Measurements from ENCODE around the gene ENOPH1.

Gene ENOPH1

DNA sequence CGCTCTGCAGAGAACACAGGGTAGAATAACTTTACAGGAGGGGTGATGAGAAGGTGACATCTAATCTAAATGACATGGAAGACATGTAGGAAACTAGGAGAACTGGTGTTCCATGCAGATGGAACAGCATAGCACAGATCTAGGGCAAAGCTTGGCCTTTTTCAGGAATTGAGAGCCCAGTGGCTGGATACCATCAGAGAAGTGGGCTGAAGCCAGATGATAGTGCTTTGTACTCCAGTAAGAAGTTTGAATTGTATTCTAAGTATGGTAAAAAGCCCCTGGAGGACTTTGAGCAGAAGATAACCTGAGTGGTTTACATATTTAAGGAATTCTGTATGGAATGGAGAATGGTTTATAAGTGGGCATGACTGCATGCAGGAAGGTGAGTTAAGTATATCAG lies 32.8 kb downstream of the ENOPH1 start (continued):
- TF ChIP-seq, protein P1, sequence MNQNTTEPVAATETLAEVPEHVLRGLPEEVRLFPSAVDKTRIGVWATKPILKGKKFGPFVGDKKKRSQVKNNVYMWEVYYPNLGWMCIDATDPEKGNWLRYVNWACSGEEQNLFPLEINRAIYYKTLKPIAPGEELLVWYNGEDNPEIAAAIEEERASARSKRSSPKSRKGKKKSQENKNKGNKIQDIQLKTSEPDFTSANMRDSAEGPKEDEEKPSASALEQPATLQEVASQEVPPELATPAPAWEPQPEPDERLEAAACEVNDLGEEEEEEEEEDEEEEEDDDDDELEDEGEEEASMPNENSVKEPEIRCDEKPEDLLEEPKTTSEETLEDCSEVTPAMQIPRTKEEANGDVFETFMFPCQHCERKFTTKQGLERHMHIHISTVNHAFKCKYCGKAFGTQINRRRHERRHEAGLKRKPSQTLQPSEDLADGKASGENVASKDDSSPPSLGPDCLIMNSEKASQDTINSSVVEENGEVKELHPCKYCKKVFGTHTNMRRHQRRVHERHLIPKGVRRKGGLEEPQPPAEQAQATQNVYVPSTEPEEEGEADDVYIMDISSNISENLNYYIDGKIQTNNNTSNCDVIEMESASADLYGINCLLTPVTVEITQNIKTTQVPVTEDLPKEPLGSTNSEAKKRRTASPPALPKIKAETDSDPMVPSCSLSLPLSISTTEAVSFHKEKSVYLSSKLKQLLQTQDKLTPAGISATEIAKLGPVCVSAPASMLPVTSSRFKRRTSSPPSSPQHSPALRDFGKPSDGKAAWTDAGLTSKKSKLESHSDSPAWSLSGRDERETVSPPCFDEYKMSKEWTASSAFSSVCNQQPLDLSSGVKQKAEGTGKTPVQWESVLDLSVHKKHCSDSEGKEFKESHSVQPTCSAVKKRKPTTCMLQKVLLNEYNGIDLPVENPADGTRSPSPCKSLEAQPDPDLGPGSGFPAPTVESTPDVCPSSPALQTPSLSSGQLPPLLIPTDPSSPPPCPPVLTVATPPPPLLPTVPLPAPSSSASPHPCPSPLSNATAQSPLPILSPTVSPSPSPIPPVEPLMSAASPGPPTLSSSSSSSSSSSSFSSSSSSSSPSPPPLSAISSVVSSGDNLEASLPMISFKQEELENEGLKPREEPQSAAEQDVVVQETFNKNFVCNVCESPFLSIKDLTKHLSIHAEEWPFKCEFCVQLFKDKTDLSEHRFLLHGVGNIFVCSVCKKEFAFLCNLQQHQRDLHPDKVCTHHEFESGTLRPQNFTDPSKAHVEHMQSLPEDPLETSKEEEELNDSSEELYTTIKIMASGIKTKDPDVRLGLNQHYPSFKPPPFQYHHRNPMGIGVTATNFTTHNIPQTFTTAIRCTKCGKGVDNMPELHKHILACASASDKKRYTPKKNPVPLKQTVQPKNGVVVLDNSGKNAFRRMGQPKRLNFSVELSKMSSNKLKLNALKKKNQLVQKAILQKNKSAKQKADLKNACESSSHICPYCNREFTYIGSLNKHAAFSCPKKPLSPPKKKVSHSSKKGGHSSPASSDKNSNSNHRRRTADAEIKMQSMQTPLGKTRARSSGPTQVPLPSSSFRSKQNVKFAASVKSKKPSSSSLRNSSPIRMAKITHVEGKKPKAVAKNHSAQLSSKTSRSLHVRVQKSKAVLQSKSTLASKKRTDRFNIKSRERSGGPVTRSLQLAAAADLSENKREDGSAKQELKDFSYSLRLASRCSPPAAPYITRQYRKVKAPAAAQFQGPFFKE (tag by site-specific recombination; IDR thresholded peaks at IDR 0.05; ENCODE audit: borderline replicate concordance): no peak
- TF ChIP-seq ZNF112 (tag by site-specific recombination; IDR thresholded peaks at IDR 0.05) (no peak), ZFP3 (tag by site-specific recombination; IDR thresholded peaks at IDR 0.05; ENCODE audit: low read depth) (no peak), ZNF529 (tag by site-specific recombination; IDR thresholded peaks at IDR 0.05; ENCODE audit: insufficient replicate concordance) (no peak), KLF1 (tag by site-specific recombination; IDR thresholded peaks at IDR 0.05) (no peak), GLI4 (tag by site-specific recombination; IDR thresholded peaks at IDR 0.05) (no peak), ZNF664 (tag by site-specific recombination; IDR thresholded peaks at IDR 0.05) (no peak), KLF10 (tag by site-specific recombination; IDR thresholded peaks at IDR 0.05) (no peak), ZNF175 (tag by site-specific recombination; IDR thresholded peaks at IDR 0.05) (no peak)
- TF ChIP-seq, protein P2, sequence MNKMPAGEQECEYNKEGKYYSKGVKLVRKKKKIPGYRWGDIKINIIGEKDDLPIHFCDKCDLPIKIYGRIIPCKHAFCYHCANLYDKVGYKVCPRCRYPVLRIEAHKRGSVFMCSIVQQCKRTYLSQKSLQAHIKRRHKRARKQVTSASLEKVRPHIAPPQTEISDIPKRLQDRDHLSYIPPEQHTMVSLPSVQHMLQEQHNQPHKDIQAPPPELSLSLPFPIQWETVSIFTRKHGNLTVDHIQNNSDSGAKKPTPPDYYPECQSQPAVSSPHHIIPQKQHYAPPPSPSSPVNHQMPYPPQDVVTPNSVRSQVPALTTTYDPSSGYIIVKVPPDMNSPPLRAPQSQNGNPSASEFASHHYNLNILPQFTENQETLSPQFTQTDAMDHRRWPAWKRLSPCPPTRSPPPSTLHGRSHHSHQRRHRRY (tag by site-specific recombination; IDR thresholded peaks at IDR 0.05): no peak
- TF ChIP-seq, protein P3, sequence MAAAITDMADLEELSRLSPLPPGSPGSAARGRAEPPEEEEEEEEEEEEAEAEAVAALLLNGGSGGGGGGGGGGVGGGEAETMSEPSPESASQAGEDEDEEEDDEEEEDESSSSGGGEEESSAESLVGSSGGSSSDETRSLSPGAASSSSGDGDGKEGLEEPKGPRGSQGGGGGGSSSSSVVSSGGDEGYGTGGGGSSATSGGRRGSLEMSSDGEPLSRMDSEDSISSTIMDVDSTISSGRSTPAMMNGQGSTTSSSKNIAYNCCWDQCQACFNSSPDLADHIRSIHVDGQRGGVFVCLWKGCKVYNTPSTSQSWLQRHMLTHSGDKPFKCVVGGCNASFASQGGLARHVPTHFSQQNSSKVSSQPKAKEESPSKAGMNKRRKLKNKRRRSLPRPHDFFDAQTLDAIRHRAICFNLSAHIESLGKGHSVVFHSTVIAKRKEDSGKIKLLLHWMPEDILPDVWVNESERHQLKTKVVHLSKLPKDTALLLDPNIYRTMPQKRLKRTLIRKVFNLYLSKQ (tag by site-specific recombination; IDR thresholded peaks at IDR 0.05; ENCODE audit: borderline replicate concordance): no peak
- TF ChIP-seq, protein P4, sequence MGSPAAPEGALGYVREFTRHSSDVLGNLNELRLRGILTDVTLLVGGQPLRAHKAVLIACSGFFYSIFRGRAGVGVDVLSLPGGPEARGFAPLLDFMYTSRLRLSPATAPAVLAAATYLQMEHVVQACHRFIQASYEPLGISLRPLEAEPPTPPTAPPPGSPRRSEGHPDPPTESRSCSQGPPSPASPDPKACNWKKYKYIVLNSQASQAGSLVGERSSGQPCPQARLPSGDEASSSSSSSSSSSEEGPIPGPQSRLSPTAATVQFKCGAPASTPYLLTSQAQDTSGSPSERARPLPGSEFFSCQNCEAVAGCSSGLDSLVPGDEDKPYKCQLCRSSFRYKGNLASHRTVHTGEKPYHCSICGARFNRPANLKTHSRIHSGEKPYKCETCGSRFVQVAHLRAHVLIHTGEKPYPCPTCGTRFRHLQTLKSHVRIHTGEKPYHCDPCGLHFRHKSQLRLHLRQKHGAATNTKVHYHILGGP (tag by site-specific recombination; IDR thresholded peaks at IDR 0.05): no peak

DNA sequence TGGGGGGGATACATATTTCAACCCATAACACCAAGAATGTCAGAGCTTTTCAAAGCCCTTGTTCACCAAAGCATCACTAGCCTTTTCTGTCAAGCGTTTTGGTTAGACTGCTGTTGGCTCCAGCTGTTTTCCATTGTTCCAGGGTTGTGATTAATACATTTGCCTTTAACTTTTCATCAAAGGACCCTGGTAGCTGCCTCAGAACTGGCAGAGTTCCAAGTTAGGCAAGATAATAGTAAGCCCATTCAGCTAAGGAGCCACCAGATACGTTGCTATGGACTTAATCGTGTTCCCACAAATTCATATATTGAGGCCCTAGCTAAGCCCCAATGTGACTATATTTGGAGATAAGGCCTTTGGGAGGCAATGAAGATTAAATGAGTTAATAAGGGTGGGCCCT lies 37.1 kb downstream of the ENOPH1 start:
- H3K9me3 ChIP-seq (ENCODE audit: control insufficient read depth, insufficient read depth, low read depth, low read length): no peaks in the 10 kb centered on the region
- no peak for TF ChIP-seq ZXDB (tag by site-specific recombination; IDR thresholded peaks at IDR 0.05)
- TF ChIP-seq ZNF707 (tag by site-specific recombination; IDR thresholded peaks at IDR 0.05): no peak
- no peak for TF ChIP-seq SCRT2 (tag by site-specific recombination; IDR thresholded peaks at IDR 0.05)
- no peak for TF ChIP-seq ZNF626 (tag by site-specific recombination; IDR thresholded peaks at IDR 0.05)
- no peak for TF ChIP-seq GLIS2 (tag by site-specific recombination; IDR thresholded peaks at IDR 0.05)
- no peak for TF ChIP-seq ZNF157 (tag by site-specific recombination; IDR thresholded peaks at IDR 0.05)
- CTCF ChIA-PET: no interaction called here
- POLR2A ChIA-PET: no interaction called here
- peaks cover 0 to 14% of the 10 kb centered on the region in 2 experiments; a peak in 2 of 3 replicates for H3K36me3 ChIP-seq (ENCODE audit: control insufficient read depth in 2 of 2, insufficient read depth in 1 of 2, low read length in 2 of 2)
- no peak overlapping the region for H3K27ac ChIP-seq (ENCODE audit: extremely low read depth, low read depth, low read length)
- no peak overlapping the region for H3K4me3 ChIP-seq (ENCODE audit: low read depth, low read length)
- no peaks in the 10 kb centered on the region for H3K4me1 ChIP-seq (ENCODE audit: control insufficient read depth, insufficient read depth, low read length)

All from HEK293 (cell line).